NCI-H82 (cell line): ENCODE measurements around the gene ZNF778.
"Not testable (repeated sequence)": the region's sequence is repeated elsewhere in the genome, so short reads cannot be mapped to it uniquely, and the experiment has no call there.

ENCODE experiments used
- DNase-seq: peaks from one replicate; lab custom pipeline; 2025; lab: John Stamatoyannopoulos, UW

ZNF778 gene

GRCh38 chr16:89217138-89217387 lies 440 bp upstream of the ZNF778 start:
- DNase-seq, result no peak

GRCh38 chr16:89219365-89219764 lies 1.9 kb downstream of the ZNF778 start:
- DNase-seq, result no peak

DNA sequence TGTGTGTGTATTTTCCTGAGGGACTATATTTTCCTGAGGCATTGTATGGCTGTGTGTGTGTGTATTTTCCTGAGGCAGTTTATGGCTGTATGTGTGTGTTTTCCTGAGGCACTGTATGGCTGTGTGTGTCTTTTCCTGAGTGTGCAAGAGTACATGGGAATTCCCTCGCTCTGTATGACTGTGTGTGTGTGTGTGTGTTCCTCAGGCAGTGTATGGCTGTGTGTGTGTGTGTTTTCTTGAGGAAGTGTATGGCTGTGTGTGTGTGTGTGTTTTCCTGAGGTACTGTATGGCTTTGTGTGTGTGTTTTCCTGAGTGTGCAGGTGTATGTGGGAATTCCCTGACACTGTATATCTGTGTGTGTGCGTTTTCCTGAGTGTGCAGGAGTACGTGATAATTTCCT lies 4.1 kb downstream of the ZNF778 start:
- no peak for DNase-seq

GRCh38 chr16:89222931-89223330 lies 5.4 kb downstream of the ZNF778 start:
- no peak for DNase-seq

DNA sequence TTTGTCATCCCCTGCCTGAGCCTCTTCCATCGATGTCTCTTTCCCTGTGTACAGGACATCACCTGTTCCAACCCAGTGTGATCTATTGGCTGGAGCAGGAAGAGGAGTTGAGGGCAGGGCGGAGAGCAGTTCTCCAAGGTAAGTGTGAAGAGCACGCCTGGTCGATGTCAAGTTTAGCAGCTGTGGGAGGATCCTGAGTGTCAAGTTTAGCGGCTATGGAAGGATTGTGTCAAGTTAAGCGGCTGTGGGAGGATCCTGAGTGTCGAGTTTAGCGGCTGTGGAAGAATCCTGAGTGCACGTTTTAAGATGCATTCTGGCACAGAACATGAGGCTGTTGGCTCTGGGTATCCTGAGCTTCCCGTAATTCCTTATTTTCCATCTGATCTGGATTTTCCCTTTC lies 7.2 kb downstream of the ZNF778 start:
- DNase-seq, result no peak

DNA sequence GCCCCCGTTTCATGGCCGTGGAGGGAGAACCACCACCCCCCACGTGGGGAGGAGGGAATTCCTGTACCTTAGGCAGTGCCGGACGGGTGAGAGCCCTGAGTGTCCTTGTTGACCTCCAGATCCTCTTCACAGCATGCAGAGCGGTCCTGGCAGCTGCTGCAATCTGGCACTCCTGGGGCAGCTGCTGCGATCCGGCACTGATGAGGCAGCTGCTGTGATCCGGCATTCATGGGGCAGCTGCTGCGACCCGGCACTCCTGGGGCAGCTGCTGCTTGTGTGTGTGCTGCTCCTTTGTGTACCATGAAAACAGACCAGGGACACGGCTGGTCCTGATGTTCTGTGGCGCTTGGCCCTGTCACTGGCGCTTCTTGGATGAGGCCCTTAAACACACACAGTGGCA lies 12.8 kb downstream of the ZNF778 start:
- DNase-seq, result no peak

DNA sequence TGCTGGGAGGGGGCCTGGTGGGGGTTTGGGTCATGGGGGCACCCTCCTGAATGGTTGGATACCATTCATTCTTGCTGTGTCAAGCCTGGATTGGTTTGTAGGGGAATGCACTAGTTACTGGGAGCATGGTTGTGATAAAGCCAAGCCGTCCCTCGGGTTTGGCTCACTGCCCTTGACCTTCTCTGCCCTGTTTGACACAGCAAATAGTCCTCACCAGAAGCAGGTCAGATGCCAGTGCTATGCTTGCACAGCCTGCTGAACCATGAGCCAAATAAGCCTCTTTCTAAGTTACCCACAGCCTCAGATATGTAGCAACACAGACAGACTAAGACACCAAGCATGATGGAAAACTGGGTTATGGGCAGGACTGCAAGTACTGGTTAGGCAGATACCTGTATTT lies 14.6 kb downstream of the ZNF778 start:
- no peak for DNase-seq

- DNase-seq, result no peak
Observed at GRCh38 chr16:89233678-89234490, 16.4 kb downstream of the ZNF778 start.

DNA sequence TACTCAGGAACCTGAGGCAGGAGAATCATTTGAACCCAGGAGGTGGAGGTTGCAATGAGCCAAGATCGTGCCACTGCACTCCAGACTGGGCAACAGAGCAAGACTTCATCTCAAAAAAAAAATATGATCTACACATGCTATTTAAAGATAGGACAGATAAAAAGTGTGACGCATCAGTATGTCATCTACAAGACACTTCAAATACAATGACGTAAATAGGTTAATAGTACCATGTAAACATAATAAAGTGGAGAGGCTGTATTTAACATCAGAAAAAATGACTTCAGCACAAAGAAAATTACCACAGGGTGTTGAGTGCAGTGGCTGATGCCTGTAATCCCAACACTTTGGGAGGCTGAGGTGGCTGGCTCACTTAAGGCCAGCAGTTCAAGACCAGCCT lies 20.2 kb downstream of the ZNF778 start:
- no peak for DNase-seq

DNA sequence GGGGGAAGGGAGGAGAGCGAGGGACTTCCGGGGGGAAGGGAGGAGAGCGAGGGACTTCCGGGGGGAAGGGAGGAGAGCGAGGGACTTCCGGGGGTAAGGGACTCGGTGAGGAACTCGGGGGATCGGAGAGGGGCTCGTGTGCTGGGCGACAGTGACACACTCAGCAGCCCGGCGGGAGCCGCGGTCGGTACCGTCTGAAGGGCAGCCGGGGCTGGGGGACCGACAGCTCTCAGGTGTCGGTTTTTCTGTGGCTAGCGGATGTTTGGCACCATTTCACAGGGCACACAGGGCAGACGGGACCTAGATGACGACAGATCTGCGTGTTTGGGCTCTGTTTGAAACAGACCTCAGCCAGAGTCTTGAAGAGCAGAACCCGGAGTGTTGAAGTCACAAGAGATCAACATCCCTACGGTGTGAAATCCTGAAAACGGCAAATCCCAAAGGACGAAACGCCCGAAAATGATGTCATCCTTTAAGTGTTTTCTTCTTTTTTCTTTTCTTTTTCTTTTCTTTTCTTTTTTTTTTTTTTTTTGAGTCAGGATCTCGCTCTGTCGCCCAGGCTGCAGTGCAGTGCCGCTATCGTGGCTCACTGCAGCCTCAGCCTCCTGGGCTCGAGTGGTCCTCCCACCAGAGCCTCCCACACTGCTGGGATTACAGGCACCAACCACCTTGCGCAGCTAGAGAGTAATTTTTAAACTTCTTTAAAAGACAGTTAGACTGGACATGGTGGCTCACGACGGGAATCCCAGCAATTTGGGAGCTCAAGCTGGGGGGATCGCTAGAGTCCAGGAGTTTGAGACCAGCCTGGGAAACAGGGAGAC lies 23.9 kb downstream of the ZNF778 start:
- peak; percentile 86 for DNase-seq

DNA sequence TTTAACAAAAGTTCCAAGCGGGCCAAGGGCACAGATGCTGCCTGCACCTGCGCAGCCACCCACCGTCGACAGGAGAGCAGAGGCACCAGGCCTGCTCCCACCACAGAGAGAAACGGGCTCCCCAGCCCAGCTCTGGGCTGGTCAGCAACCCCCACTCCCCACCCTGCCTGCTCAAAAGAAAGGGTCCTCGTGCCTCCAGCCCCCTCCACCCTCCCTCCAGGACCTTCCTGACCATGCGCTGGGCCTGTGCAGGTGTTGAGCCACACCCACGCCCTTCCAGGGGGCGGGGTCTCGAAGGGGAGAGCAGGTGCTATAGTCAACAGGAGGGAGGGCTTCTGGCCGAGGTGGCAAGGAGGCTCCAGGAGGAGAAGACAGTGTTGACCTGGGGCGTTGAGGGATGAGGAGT lies 25.3 kb downstream of the ZNF778 start:
- DNase-seq, result no peak

DNA sequence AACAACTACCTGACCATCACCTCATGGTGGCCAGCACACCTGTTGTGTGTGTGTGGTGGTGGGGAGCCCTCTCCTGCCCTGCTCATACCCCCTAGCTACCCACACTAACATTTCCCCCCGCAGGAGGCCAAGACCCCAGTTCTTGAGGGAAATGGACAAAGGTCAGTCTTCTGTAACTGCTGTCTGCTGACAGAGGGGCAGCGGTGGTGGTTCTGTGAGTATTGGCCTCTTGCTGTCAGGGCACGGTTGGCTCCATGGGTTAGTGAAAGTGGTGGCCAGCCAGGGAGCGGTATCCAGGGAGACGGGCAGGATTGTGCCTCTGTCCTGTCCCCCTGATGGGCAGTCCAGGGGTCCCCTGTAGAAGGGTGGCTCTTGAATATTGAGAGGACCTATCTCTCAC lies 26.2 kb downstream of the ZNF778 start:
- no peak for DNase-seq

DNA sequence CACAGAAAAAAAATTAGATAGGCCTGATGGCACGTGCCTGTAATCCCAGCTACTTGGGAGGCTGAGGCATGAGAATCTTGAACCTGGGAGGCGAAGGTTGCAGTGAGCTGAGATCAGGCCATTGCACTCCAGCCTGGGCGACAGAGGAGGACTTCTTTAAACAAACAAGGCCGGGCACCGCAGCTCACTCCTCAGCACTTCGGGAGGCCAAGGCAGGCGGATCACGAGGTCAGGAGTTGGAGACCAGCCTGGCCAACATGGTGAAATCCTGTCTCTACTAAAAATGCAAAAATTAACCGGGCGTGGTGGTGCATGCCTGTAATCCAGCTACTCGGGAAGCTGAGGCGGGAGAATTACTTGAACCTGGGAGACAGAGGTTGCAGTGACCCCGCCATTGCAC lies 26.8 kb downstream of the ZNF778 start:
- not testable (repeated sequence) for DNase-seq

DNA sequence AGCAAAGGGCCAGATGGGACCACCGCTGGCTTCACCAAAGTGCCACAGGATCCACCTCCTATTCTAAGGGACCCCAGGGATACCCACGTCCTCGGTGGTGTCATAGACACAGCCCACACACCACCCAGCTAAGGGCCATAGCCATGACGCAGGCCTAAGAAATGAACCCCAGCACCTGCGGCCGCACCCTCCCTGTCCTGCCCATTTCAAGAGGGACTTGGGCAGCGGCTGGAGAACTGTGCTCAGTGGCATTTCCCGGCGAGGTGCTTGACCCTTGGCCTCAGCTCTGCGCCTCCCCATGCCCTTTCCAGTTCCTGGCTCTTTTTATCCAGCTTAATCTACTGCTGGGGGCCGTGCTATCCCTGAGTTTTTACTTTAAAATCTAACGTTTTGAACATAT lies 27.3 kb downstream of the ZNF778 start:
- DNase-seq, result peak; percentile 46

- peak; percentile 46 for DNase-seq
Observed at GRCh38 chr16:89246383-89246902, 28.9 kb downstream of the ZNF778 start.

- peak; percentile 91 for DNase-seq
Observed at GRCh38 chr16:89246903-89247733, 29.6 kb downstream of the ZNF778 start.

DNA sequence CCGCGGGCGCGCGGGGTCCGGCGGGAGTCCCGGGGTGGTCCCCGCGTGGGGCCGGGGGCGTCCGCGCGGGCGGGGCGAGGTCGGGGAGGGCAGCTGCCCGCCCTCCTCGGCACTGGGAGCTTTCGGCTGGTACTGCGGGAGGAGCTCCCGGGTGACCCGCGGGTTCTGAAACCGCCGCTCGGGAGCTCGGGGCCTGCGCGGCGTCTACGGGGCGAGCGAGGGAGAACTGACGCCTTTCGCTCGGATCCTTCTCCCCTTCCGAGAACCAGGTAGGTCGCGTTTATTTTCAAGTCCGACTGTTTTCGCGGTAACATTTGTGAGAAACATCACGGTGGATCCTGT lies 30.2 kb downstream of the ZNF778 start:
- not testable (repeated sequence) for DNase-seq

DNA sequence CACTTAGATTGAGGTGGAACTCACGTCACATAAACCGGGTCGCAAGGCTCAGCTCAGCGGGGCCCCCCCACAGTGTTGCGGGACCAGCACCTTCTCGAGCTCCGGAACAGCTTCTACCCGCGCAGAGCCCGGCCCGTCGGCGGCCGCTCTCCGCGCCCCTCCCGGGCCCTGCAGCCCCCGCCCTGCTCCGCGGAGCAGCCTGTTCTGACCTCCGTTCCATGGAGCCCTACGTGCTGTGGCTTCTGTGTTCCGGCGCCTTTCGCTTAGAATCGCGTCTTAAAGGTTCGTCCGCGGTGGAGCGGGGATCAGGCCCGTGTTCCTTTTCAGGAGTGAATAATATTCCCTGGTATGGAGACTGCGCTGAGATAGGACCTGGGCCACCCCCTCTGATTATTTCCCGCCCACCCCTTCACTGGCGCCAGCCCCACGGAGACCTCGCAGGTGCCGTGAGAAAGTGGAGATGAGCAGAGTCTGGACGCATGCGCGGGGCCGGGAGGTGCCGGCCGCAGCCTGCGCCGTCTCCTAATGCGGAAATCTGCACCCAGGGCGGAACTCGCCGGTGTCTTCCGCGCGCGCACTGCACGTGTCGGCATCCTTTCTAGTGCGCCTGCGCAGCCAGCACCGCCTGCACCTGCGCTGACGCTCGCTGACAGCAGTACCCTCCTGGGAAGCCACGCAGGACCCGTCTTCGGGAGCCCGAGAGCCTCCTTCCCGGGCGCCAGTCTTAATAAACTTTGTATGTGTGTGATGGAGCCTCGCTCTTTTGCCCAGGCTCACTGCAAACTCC lies 30.9 kb downstream of the ZNF778 start:
- no peak for DNase-seq

DNA sequence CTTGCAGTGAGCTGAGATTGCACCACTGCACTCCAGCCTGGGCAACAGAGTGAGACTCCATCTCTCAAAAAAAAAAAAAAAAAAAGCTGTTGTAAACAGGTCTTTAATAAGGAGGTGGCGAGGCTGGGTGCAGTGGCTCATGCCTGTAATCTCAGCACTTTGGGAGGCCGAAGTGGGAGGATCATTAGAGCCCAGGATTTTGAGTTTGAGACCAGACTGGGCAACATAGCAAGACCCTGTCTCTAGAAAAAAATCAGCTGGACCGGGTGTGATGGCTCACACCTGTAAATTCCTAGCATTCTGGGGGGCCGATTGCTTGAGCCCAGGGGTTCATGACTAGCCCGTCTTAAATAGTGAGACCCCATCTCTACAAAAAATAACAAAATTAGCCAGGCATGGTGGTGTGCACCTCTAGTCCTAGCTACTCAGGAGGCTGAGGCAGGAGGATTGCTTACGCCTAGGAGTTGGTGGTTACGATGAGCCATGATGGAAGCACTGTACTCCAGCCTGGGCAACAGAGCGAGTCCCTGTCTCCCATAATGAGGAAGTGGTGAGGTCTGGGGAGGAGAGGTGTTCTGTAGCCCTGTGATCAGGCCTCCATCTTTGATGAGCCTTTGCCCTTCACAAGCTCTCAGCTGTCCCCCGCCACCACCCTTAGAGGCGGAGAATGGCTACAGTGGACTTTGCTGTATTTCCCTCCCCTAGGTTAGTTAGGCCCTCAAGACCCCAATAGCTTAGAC lies 36.2 kb downstream of the ZNF778 start:
- DNase-seq, result no peak

DNA sequence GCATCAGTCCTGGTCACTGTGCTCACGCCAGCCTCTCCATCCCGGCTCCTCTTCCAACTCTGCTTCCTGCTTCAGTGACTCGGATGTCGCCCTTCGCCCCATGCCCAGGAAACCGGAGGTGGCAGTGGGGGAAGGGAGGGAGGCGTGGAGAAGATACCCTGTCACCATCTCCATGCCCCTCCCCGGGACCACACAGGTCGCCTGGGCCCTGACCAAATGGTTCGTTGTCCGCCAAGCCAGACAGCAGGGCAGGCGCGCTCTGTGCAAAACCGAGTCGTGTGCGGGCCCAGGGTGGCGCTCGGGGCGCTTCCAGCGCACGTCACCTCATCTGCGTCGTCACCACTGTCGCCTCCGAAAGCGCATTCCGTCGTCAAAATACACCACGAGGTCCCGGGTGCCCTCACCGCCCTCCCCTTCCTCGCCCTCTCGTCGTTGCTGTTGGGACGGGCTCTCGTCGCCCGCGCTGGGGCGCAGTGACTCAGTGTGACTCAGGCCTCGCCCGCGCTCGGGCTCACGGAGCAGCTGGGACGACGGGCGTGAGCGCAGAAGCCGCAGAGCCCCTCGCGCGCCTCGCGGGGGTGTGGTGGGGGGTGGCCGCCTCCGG lies 39.2 kb downstream of the ZNF778 start:
- DNase-seq, result peak; percentile 27

DNA sequence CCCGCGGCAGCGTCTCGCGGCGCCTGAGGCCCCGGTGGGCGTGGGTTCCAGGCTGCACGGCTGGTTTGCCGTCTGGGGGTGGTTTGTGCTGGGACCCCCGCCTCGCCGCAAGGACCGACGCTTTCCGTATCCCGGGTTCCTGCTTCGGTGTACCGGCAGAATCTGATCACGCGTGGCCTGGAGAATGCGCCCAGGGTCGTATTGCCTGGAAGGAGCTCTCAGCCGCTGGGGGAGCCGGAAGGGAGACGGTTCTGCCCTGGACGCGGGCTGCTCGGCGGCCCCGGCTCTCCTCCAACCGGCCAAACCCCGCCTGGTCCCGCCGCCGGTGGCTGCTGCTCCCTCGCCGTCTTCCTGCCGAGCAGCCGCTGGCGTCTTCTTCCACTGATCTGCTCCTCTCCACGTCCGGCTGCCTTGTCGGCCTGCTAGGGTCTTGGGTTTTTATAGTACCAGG lies 39.8 kb downstream of the ZNF778 start:
- no peak for DNase-seq
